ENCODE results near the gene MCOLN2.

MCOLN2 gene

GRCh38 chr1:84967666-84968065 is 29.2 kb downstream of the MCOLN2 start:
- Histone ChIP-seq H3K4me3 (ENCODE audit: insufficient read depth, low read depth, low read length, poor library complexity, severe bottlenecking) (no peak overlapping the region), H3K36me3 (ENCODE audit: control insufficient read depth, insufficient read depth, low read length) (no peaks in the 10 kb centered on the region), H3K27me3 (replicated peaks; ENCODE audit: control insufficient read depth, insufficient read depth, low read length, poor library complexity, severe bottlenecking) (no peaks in the 10 kb centered on the region), H3K9me3 (ENCODE audit: control insufficient read depth, low read length) (no peaks in the 10 kb centered on the region), H3K4me1 (ENCODE audit: control insufficient read depth, insufficient read depth, low read length, poor library complexity, severe bottlenecking) (no peaks in the 10 kb centered on the region), H3K27ac (ENCODE audit: insufficient read depth, low read length, poor library complexity, severe bottlenecking) (no peak overlapping the region)
- no peak for DNase-seq

- Histone ChIP-seq H3K4me1 (ENCODE audit: control insufficient read depth, insufficient read depth, low read length, poor library complexity, severe bottlenecking) (no peaks in the 10 kb centered on the region), H3K36me3 (ENCODE audit: control insufficient read depth, insufficient read depth, low read length) (no peaks in the 10 kb centered on the region), H3K9me3 (ENCODE audit: control insufficient read depth, low read length) (no peaks in the 10 kb centered on the region), H3K27ac (ENCODE audit: insufficient read depth, low read length, poor library complexity, severe bottlenecking) (no peak overlapping the region), H3K27me3 (replicated peaks; ENCODE audit: control insufficient read depth, insufficient read depth, low read length, poor library complexity, severe bottlenecking) (no peaks in the 10 kb centered on the region), H3K4me3 (ENCODE audit: insufficient read depth, low read depth, low read length, poor library complexity, severe bottlenecking) (no peak overlapping the region)
- no peak for DNase-seq
Measured at GRCh38 chr1:84963021-84963420, 33.9 kb downstream of the MCOLN2 start.

- Histone ChIP-seq H3K36me3 (ENCODE audit: control insufficient read depth, insufficient read depth, low read length) (no peaks in the 10 kb centered on the region), H3K4me1 (ENCODE audit: control insufficient read depth, insufficient read depth, low read length, poor library complexity, severe bottlenecking) (no peaks in the 10 kb centered on the region), H3K9me3 (ENCODE audit: control insufficient read depth, low read length) (no peaks in the 10 kb centered on the region), H3K4me3 (ENCODE audit: insufficient read depth, low read depth, low read length, poor library complexity, severe bottlenecking) (no peak overlapping the region), H3K27me3 (replicated peaks; ENCODE audit: control insufficient read depth, insufficient read depth, low read length, poor library complexity, severe bottlenecking) (no peaks in the 10 kb centered on the region), H3K27ac (ENCODE audit: insufficient read depth, low read length, poor library complexity, severe bottlenecking) (no peak overlapping the region)
- DNase-seq, result no peak
Measured at GRCh38 chr1:84961316-84961715, 35.6 kb downstream of the MCOLN2 start.

GRCh38 chr1:84960371-84960770 is 36.5 kb downstream of the MCOLN2 start:
- Histone ChIP-seq H3K36me3 (ENCODE audit: control insufficient read depth, insufficient read depth, low read length) (no peaks in the 10 kb centered on the region), H3K4me1 (ENCODE audit: control insufficient read depth, insufficient read depth, low read length, poor library complexity, severe bottlenecking) (no peaks in the 10 kb centered on the region), H3K27me3 (replicated peaks; ENCODE audit: control insufficient read depth, insufficient read depth, low read length, poor library complexity, severe bottlenecking) (no peaks in the 10 kb centered on the region), H3K9me3 (ENCODE audit: control insufficient read depth, low read length) (no peaks in the 10 kb centered on the region), H3K4me3 (ENCODE audit: insufficient read depth, low read depth, low read length, poor library complexity, severe bottlenecking) (no peak overlapping the region), H3K27ac (ENCODE audit: insufficient read depth, low read length, poor library complexity, severe bottlenecking) (no peak overlapping the region)
- no peak for DNase-seq

- Histone ChIP-seq H3K4me3 (ENCODE audit: insufficient read depth, low read depth, low read length, poor library complexity, severe bottlenecking) (no peak overlapping the region), H3K27me3 (replicated peaks; ENCODE audit: control insufficient read depth, insufficient read depth, low read length, poor library complexity, severe bottlenecking) (no peaks in the 10 kb centered on the region), H3K4me1 (ENCODE audit: control insufficient read depth, insufficient read depth, low read length, poor library complexity, severe bottlenecking) (no peaks in the 10 kb centered on the region), H3K36me3 (ENCODE audit: control insufficient read depth, insufficient read depth, low read length) (no peaks in the 10 kb centered on the region), H3K27ac (ENCODE audit: insufficient read depth, low read length, poor library complexity, severe bottlenecking) (no peak overlapping the region), H3K9me3 (ENCODE audit: control insufficient read depth, low read length) (no peaks in the 10 kb centered on the region)
- DNase-seq, result no peak
Measured at GRCh38 chr1:84959294-84959693, 37.6 kb downstream of the MCOLN2 start.

- Histone ChIP-seq H3K9me3 (ENCODE audit: control insufficient read depth, low read length) (no peaks in the 10 kb centered on the region), H3K4me3 (ENCODE audit: insufficient read depth, low read depth, low read length, poor library complexity, severe bottlenecking) (no peak overlapping the region), H3K36me3 (ENCODE audit: control insufficient read depth, insufficient read depth, low read length) (no peaks in the 10 kb centered on the region), H3K4me1 (ENCODE audit: control insufficient read depth, insufficient read depth, low read length, poor library complexity, severe bottlenecking) (no peaks in the 10 kb centered on the region), H3K27ac (ENCODE audit: insufficient read depth, low read length, poor library complexity, severe bottlenecking) (no peak overlapping the region), H3K27me3 (replicated peaks; ENCODE audit: control insufficient read depth, insufficient read depth, low read length, poor library complexity, severe bottlenecking) (no peaks in the 10 kb centered on the region)
- no peak for DNase-seq
Measured at GRCh38 chr1:84957966-84958365, 38.9 kb downstream of the MCOLN2 start.

GRCh38 chr1:84956655-84957054 is 40.3 kb downstream of the MCOLN2 start:
- H3K4me3 ChIP-seq (ENCODE audit: insufficient read depth, low read depth, low read length, poor library complexity, severe bottlenecking), result no peak overlapping the region
- no peaks in the 10 kb centered on the region for H3K27me3 ChIP-seq (replicated peaks; ENCODE audit: control insufficient read depth, insufficient read depth, low read length, poor library complexity, severe bottlenecking)
- H3K4me1 ChIP-seq (ENCODE audit: control insufficient read depth, insufficient read depth, low read length, poor library complexity, severe bottlenecking), result no peaks in the 10 kb centered on the region
- no peak overlapping the region for H3K27ac ChIP-seq (ENCODE audit: insufficient read depth, low read length, poor library complexity, severe bottlenecking)
- no peaks in the 10 kb centered on the region for H3K9me3 ChIP-seq (ENCODE audit: control insufficient read depth, low read length)
- DNase-seq, result no peak
- H3K36me3 ChIP-seq (ENCODE audit: control insufficient read depth, insufficient read depth, low read length), result no peaks in the 10 kb centered on the region

GRCh38 chr1:84956097-84956496 is 40.8 kb downstream of the MCOLN2 start:
- Histone ChIP-seq H3K4me3 (ENCODE audit: insufficient read depth, low read depth, low read length, poor library complexity, severe bottlenecking) (no peak overlapping the region), H3K27me3 (replicated peaks; ENCODE audit: control insufficient read depth, insufficient read depth, low read length, poor library complexity, severe bottlenecking) (no peaks in the 10 kb centered on the region), H3K27ac (ENCODE audit: insufficient read depth, low read length, poor library complexity, severe bottlenecking) (no peak overlapping the region), H3K4me1 (ENCODE audit: control insufficient read depth, insufficient read depth, low read length, poor library complexity, severe bottlenecking) (no peaks in the 10 kb centered on the region), H3K9me3 (ENCODE audit: control insufficient read depth, low read length) (no peaks in the 10 kb centered on the region), H3K36me3 (ENCODE audit: control insufficient read depth, insufficient read depth, low read length) (no peaks in the 10 kb centered on the region)
- DNase-seq, result no peak

- H3K27me3 ChIP-seq (replicated peaks; ENCODE audit: control insufficient read depth, insufficient read depth, low read length, poor library complexity, severe bottlenecking), result no peaks in the 10 kb centered on the region
- no peaks in the 10 kb centered on the region for H3K36me3 ChIP-seq (ENCODE audit: control insufficient read depth, insufficient read depth, low read length)
- no peak for DNase-seq
- no peaks in the 10 kb centered on the region for H3K9me3 ChIP-seq (ENCODE audit: control insufficient read depth, low read length)
- no peak overlapping the region for H3K27ac ChIP-seq (ENCODE audit: insufficient read depth, low read length, poor library complexity, severe bottlenecking)
- no peak overlapping the region for H3K4me3 ChIP-seq (ENCODE audit: insufficient read depth, low read depth, low read length, poor library complexity, severe bottlenecking)
- H3K4me1 ChIP-seq (ENCODE audit: control insufficient read depth, insufficient read depth, low read length, poor library complexity, severe bottlenecking), result no peaks in the 10 kb centered on the region
Measured at GRCh38 chr1:84949664-84950063, 47.2 kb downstream of the MCOLN2 start.

GRCh38 chr1:84947536-84948410 is 49.1 kb downstream of the MCOLN2 start:
- H3K36me3 ChIP-seq (ENCODE audit: control insufficient read depth, insufficient read depth, low read length), result no peaks in the 10 kb centered on the region
- no peaks in the 10 kb centered on the region for H3K4me1 ChIP-seq (ENCODE audit: control insufficient read depth, insufficient read depth, low read length, poor library complexity, severe bottlenecking)
- no peak overlapping the region for H3K4me3 ChIP-seq (ENCODE audit: insufficient read depth, low read depth, low read length, poor library complexity, severe bottlenecking)
- no peaks in the 10 kb centered on the region for H3K9me3 ChIP-seq (ENCODE audit: control insufficient read depth, low read length)
- no peaks in the 10 kb centered on the region for H3K27me3 ChIP-seq (replicated peaks; ENCODE audit: control insufficient read depth, insufficient read depth, low read length, poor library complexity, severe bottlenecking)
- no peak overlapping the region for H3K27ac ChIP-seq (ENCODE audit: insufficient read depth, low read length, poor library complexity, severe bottlenecking)
- no peak for DNase-seq
